GM19467 (cell line): Measurements from ENCODE around the gene HEMGN.

Experiments used
- ATAC-seq: cut with Tn5 transposase; IDR thresholded peaks from one replicate; pipeline ENCODE4 v1.9.1; 2021; ENCODE audit warnings: mild to moderate bottlenecking, moderate library complexity; ENCODE audit not compliant: unreplicated experiment

HEMGN gene

GRCh38 chr9:97903177-97903576, 34.8 kb downstream of the HEMGN start:
- ATAC-seq, result no peak

GRCh38 chr9:97900738-97901565, 37.0 kb downstream of the HEMGN start:
- no peak for ATAC-seq

- ATAC-seq, result no peak
Observed at GRCh38 chr9:97900103-97900737, 37.8 kb downstream of the HEMGN start.

GRCh38 chr9:97895695-97896332, 42.2 kb downstream of the HEMGN start:
- ATAC-seq, result no peak

- no peak for ATAC-seq
Observed at GRCh38 chr9:97895211-97895610, 42.8 kb downstream of the HEMGN start.

- no peak for ATAC-seq
Observed at GRCh38 chr9:97892421-97892820, 45.6 kb downstream of the HEMGN start.

GRCh38 chr9:97891736-97892135, 46.2 kb downstream of the HEMGN start:
- no peak for ATAC-seq

- no peak for ATAC-seq
Observed at GRCh38 chr9:97889941-97890887, 47.8 kb downstream of the HEMGN start.

GRCh38 chr9:97880336-97880735, 57.6 kb downstream of the HEMGN start:
- ATAC-seq, result no peak
